GM21723 (cell line): ENCODE measurements around the gene ENTPD2.

Source experiments
- ATAC-seq: cut with Tn5 transposase; IDR thresholded peaks from one replicate; pipeline ENCODE4 v1.9.1; 2021; ENCODE audit warnings: mild to moderate bottlenecking, moderate library complexity; ENCODE audit not compliant: unreplicated experiment

Gene ENTPD2

GRCh38 chr9:137018761-137019559 is 34.9 kb downstream of the ENTPD2 start:
- no peak for ATAC-seq

DNA sequence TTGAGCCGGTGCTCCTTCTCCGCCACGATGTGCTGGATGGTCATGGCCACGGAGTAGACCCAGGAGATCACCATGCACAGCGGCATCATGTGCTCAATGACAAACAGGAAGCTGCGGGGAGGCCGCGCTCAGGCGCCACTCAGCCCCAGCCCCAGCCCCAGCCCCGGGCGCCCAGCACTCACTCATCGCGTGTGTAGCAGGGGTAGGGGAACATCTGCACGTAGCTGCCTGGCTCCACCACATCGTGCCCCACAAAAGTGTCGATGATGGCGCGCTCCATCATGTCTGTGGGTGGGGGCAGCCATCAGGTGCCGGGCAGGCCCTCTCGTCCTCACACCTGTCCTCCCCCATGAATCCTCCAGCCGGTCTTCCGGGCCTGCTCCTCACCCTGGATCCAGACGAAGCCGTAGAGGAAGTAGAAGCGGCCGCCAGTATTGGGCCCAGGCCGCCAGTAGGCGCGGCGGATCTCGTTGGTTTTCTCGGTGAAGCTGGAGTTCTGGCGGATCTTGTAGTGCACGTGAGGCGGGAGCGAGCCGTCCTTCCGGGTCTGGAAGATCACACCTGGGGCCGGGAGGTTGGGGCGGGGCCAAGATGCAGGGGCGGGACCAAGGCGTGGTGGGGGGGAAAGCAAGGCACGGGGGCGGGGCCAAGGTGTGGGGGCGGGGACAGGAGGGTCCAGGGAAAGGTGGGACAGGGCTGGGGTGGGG is 35.9 kb downstream of the ENTPD2 start:
- ATAC-seq: no peak

DNA sequence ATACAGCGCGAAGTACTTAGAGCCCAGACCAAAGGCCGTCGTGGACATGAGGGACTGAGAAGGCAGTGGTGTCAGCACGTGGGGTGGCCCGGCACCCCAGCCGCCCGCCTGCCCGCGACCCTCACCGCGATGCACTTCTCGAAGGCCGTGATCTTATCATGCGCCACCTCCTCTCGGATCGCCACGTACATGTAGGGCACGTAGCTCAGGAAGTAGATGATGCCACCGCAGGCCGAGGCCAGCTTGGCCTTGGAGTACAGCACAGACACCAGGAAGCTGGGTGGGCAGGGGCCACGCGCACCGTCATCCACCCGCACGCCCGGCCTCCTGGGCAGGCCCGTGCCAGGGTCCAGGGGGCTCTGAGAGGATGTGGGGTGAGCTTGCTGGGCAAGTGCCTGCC is 36.8 kb downstream of the ENTPD2 start:
- ATAC-seq: no peak

DNA sequence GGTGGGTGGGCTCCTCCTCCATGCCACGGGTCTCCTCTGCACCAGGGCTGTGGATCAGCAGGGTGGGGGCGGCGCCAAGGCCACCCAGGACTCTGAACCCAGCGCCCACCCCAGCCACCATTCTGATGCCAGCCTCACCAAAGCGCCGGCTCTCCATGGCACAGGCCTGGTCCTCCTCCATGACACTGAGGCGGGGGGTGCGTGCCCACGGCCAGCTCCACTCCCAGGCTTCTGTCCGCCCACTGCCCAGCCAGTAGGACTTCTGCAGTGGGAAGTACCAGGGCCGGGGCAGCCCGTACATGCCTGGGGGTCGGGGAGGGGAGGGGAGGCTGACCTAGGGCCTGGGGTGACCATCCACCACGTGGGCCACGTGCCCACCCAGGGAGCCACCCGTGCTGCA is 37.4 kb downstream of the ENTPD2 start:
- ATAC-seq: no peak

DNA sequence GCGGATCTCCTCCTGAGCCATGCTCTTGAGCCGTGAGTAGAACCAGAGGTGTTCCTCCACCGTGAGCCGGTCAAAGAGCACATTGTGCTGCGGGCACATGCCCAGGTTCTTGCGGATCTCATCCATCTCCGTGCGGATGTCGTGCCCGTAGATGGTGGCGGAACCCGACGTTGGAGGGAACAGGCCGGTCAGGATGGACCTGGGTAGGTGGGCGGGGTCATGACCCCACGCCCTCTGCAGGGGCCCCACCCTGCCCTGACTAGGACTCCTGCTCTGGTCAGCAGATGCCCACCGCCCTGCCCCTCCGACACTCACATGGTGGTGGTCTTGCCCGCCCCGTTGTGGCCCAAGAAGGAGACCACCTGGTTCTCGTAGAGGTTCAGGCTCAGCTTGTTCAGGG is 37.9 kb downstream of the ENTPD2 start:
- no peak for ATAC-seq

DNA sequence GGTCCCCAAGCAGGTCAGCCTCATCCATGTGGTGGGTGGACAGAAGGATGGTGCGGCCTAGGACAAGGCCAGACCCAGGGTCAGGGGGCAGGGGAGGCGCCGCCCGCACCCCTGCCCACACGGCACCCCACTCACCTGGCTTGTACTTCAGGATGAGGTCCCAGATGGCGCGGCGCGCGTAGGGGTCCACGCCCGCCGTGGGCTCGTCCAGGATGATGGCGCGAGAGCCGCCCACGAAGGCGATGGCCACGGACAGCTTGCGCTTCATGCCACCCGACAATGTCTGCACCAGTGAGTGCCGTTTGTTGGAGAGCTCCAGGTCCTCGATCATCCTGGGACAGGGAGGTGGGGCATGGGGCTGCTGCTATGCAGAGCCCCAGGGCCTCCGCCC is 38.3 kb downstream of the ENTPD2 start:
- ATAC-seq: no peak

GRCh38 chr9:137014776-137015539 is 38.9 kb downstream of the ENTPD2 start:
- ATAC-seq: no peak

GRCh38 chr9:137014166-137014565 is 39.7 kb downstream of the ENTPD2 start:
- ATAC-seq: no peak

GRCh38 chr9:137013571-137013940 is 40.3 kb downstream of the ENTPD2 start:
- ATAC-seq: no peak

DNA sequence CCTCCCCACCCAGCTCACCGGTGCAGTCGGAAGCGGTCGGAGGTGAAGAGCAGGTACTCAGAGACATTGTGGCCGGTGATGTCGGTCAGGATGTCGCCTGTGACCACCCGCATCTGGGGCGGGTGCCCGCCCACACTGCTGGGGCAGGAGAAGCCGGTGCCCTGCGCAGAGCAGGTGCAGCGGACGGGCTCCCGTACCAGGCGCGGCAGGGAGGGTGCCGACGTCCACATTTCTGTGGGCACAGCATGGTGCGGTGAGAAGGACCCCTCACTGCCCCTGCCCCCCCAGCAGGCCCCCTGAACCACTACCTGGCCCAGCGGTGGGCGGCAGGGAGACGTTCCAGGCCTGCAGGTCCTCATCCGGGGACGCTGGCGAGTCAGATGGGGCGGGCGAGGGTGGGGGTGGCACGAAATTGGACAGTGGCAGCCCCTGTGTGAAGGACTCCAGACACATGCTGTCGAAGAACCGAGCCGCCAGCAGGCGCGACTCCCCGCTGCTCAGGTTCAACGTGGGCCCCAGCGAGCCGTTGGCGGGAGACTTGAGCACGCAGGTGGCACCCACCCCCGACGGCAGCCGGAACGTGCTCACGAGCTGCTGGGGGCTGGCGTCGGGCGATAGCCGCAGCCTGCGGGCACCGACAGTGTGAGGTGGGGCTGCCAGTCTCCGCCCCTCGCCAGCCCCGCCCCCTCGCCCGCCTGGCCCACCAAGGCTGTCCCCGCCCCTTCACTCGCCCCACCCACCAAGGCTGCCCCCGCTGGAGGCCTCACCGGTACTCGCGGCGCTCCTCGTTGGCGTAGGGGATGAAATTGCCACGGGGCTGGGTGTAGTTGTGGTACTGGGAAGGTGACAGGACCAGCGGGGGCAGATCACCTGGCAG is 40.9 kb downstream of the ENTPD2 start:
- no peak for ATAC-seq

- no peak for ATAC-seq
These were observed 41.8 kb downstream of the ENTPD2 start for GRCh38 chr9:137011907-137012675.

DNA sequence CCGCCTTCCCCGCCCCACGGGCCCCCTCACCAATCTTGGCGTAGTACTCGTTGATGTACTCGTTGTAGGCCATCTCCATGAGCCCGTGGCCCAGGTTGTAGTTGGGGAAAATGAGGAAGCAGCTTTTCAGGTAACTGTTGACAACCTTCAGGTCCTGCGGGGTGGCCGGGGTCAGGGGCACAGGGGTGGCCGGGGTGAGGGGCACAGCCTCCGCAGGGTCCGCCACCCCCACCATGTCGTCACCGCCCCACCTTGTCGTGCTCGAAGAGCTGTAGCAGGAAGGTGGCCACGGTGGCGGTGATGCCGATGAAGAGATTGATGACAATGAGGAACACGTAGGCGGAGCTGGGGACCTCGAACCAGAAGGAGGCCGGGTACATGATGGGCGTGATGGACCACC is 42.7 kb downstream of the ENTPD2 start:
- ATAC-seq: no peak

GRCh38 chr9:137009938-137010732 is 43.7 kb downstream of the ENTPD2 start:
- no peak for ATAC-seq

- no peak for ATAC-seq
These were observed 44.6 kb downstream of the ENTPD2 start for GRCh38 chr9:137009217-137009616.

- ATAC-seq: no peak
These were observed 45.5 kb downstream of the ENTPD2 start for GRCh38 chr9:137008312-137008711.

- ATAC-seq: no peak
These were observed 46.0 kb downstream of the ENTPD2 start for GRCh38 chr9:137007816-137008270.

DNA sequence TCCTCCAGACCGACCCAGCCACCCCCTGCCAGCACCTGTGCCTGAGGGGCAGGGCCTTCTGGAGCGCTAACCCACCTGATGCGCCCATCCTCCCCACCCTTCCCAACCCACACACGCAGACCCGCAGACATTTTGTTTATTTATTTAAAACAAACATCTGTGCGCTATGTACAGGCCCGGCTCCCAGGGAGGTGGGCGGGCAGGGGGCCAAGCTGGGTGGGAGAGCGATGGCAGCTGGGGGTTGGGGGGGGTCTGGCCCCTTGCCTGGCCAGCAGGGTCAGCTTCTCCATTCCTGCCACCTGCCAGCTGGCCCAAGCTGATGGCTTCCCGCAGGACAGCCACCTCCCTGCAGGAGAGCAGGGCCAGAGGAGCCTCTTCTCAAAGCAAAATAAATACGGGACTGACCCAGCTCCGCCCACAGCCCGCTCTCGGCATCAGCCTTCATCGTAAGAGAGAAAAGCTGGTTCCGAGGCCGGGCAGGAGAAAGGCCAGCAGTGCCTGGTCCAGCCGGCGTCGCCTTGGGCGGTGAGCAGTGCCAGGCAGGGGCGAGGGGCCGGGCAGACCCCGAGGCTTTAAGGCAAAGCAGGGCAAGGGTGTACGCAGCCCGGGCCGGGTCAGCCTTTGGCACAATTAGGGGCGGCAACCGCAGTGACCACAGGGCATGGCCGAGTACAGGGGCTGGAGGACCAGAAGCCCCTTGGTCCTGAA is 46.6 kb downstream of the ENTPD2 start:
- ATAC-seq: no peak
